Skeletal muscle cell (primary cell): ENCODE data around the gene NDRG3.
A peak's percentile ranks its signal among the peaks of the same experiment; 100 is the strongest.

Experiments used
- DNase-seq: peaks from one replicate; pipeline ENCODE4 v3.0.0-alpha.2; 2010; ENCODE audit warnings: low read depth
- H3K4me3 ChIP-seq: 2 replicates; pipeline ENCODE4 v1.5.1; 2011; ENCODE audit warnings: low read depth, mild to moderate bottlenecking, control low read depth, low read length, moderate library complexity

Gene NDRG3

GRCh38 chr20:36745927-36746659 is at the start of gene NDRG3:
TSS of gene NDRG3 (minus strand) at chr20:36746090. CDS start at chr20:36721735, 24,355 bp downstream.
- DNase-seq = peak; percentile 67
- H3K4me3 ChIP-seq = peak within 1 kb of the TSS; percentile 82

- no peak overlapping the region for H3K4me3 ChIP-seq
- no peak for DNase-seq
Observed at GRCh38 chr20:36794116-36794474, 48.2 kb upstream of the NDRG3 start.

- H3K4me3 ChIP-seq = no peak overlapping the region
- no peak for DNase-seq
Observed at GRCh38 chr20:36793294-36794115, 47.6 kb upstream of the NDRG3 start.

- peak; percentile 25 for DNase-seq
- no peak overlapping the region for H3K4me3 ChIP-seq
Observed at GRCh38 chr20:36792422-36792821, 46.5 kb upstream of the NDRG3 start.

- DNase-seq = no peak
- H3K4me3 ChIP-seq = no peak overlapping the region
Observed at GRCh38 chr20:36791862-36792261, 46.0 kb upstream of the NDRG3 start.

- H3K4me3 ChIP-seq = no peak overlapping the region
- no peak for DNase-seq
Observed at GRCh38 chr20:36786663-36787062, 40.8 kb upstream of the NDRG3 start.

GRCh38 chr20:36786246-36786645 is 40.4 kb upstream of the NDRG3 start:
- H3K4me3 ChIP-seq = no peak overlapping the region
- no peak for DNase-seq

- DNase-seq = no peak
- no peak overlapping the region for H3K4me3 ChIP-seq
Observed at GRCh38 chr20:36785308-36785707, 39.4 kb upstream of the NDRG3 start.

- DNase-seq = no peak
- H3K4me3 ChIP-seq = no peak overlapping the region
Observed at GRCh38 chr20:36784900-36785299, 39.0 kb upstream of the NDRG3 start.

GRCh38 chr20:36784116-36784515 is 38.2 kb upstream of the NDRG3 start:
- DNase-seq = no peak
- H3K4me3 ChIP-seq = no peak overlapping the region

GRCh38 chr20:36779656-36780025 is 33.8 kb upstream of the NDRG3 start:
- no peak overlapping the region for H3K4me3 ChIP-seq
- no peak for DNase-seq

- H3K4me3 ChIP-seq = no peak overlapping the region
- no peak for DNase-seq
Observed at GRCh38 chr20:36778831-36779655, 33.2 kb upstream of the NDRG3 start.

- DNase-seq = no peak
- no peak overlapping the region for H3K4me3 ChIP-seq
Observed at GRCh38 chr20:36777576-36777975, 31.7 kb upstream of the NDRG3 start.

- no peak for DNase-seq
- no peak overlapping the region for H3K4me3 ChIP-seq
Observed at GRCh38 chr20:36777167-36777566, 31.3 kb upstream of the NDRG3 start.

- no peak for DNase-seq
- no peak overlapping the region for H3K4me3 ChIP-seq
Observed at GRCh38 chr20:36775826-36776225, 29.9 kb upstream of the NDRG3 start.

GRCh38 chr20:36775196-36775595 is 29.3 kb upstream of the NDRG3 start:
- no peak overlapping the region for H3K4me3 ChIP-seq
- DNase-seq = no peak

- DNase-seq = peak; percentile 90
- peak within 1 kb of the TSS; percentile 81 for H3K4me3 ChIP-seq
Observed at GRCh38 chr20:36773597-36774390, 27.9 kb upstream of the NDRG3 start, which contains the start of gene DSN1. TSS of gene DSN1 (minus strand) at chr20:36773763. CDS start at chr20:36771458, 2,305 bp downstream.

- DNase-seq = no peak
Observed at GRCh38 chr20:36773107-36773596, 27.3 kb upstream of the NDRG3 start.

GRCh38 chr20:36770680-36771079 is 24.8 kb upstream of the NDRG3 start:
- DNase-seq = no peak
- no peak overlapping the region for H3K4me3 ChIP-seq

More at GRCh38 chr20:36773107-36773596, 27.3 kb upstream of the NDRG3 start:
- H3K4me3 ChIP-seq = peak overlapping the region; percentile 81
